Measurements from ENCODE around the gene RRP36.

DNA sequence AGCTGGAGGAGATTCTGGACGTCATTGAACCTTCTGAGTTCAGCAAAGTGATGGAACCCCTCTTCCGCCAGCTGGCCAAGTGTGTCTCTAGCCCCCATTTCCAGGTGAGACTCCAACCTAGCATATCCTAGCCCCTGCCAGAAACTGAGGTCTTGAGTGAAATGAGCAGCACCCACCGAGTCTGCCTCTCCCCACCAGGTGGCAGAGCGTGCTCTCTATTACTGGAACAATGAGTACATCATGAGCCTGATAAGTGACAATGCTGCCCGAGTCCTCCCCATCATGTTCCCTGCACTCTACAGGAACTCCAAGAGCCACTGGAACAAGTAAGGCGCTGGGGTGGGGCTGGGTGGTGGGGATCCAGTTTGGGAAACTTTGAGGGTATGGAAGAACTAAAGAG, 12.3 kb upstream of the RRP36 start:
- TF ChIP-seq, protein P1, sequence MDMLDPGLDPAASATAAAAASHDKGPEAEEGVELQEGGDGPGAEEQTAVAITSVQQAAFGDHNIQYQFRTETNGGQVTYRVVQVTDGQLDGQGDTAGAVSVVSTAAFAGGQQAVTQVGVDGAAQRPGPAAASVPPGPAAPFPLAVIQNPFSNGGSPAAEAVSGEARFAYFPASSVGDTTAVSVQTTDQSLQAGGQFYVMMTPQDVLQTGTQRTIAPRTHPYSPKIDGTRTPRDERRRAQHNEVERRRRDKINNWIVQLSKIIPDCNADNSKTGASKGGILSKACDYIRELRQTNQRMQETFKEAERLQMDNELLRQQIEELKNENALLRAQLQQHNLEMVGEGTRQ (IDR thresholded peaks at IDR 0.05; ENCODE audit: borderline replicate concordance, low read depth, low read length), result no peak
- TF ChIP-seq RFX5 (IDR thresholded peaks at IDR 0.05; ENCODE audit: low read length), result no peak
- peak; percentile 59 for TF ChIP-seq CTCF (IDR thresholded peaks at IDR 0.05)
- TF ChIP-seq TCF12 (IDR thresholded peaks at IDR 0.05), result no peak
- peak; percentile 61 for TF ChIP-seq RAD21 (IDR thresholded peaks at IDR 0.05; ENCODE audit: low read length)
- TF ChIP-seq TEAD4 (IDR thresholded peaks at IDR 0.05; ENCODE audit: borderline replicate concordance, insufficient read depth), result no peak
- no peak for TF ChIP-seq POLR2AphosphoS5 (IDR thresholded peaks at IDR 0.05; ENCODE audit: low read depth, low read length)
- TF ChIP-seq, protein P2, sequence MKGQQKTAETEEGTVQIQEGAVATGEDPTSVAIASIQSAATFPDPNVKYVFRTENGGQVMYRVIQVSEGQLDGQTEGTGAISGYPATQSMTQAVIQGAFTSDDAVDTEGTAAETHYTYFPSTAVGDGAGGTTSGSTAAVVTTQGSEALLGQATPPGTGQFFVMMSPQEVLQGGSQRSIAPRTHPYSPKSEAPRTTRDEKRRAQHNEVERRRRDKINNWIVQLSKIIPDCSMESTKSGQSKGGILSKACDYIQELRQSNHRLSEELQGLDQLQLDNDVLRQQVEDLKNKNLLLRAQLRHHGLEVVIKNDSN (IDR thresholded peaks at IDR 0.05; ENCODE audit: borderline replicate concordance, low read depth), result no peak
- no peak for TF ChIP-seq FOSL2 (IDR thresholded peaks at IDR 0.05; ENCODE audit: borderline replicate concordance, low read depth)

Data from SK-N-SH (cell line).